SK-N-DZ (cell line): ENCODE measurements around the gene OLFM3. TPM values are rescaled to one million over a fixed set of nuclear protein-coding genes. Genes with fewer than 3 reads are reported as not detected.

ENCODE experiments used
- DNase-seq: peaks from one replicate; pipeline ENCODE4 v3.0.0-alpha.2; 2015; ENCODE audit warnings: low spot score
- polyA plus RNA-seq, 2 experiments: library from polyadenylated mRNA; depleted of rRNA; stranded (reverse); fragments of >200 nt; gene quantifications; 2 replicates each; pipeline ENCODE4 v1.2.3, GENCODE V29; 2014

The OLFM3 gene
- 3.0 and 3.2 TPM in 2 replicates for polyA plus RNA-seq (2014; cell fraction: cytosol; rRNA removed)
- polyA plus RNA-seq (2014; cell fraction: nucleus; rRNA removed): 1.2 and 1.6 TPM in 2 replicates

DNA sequence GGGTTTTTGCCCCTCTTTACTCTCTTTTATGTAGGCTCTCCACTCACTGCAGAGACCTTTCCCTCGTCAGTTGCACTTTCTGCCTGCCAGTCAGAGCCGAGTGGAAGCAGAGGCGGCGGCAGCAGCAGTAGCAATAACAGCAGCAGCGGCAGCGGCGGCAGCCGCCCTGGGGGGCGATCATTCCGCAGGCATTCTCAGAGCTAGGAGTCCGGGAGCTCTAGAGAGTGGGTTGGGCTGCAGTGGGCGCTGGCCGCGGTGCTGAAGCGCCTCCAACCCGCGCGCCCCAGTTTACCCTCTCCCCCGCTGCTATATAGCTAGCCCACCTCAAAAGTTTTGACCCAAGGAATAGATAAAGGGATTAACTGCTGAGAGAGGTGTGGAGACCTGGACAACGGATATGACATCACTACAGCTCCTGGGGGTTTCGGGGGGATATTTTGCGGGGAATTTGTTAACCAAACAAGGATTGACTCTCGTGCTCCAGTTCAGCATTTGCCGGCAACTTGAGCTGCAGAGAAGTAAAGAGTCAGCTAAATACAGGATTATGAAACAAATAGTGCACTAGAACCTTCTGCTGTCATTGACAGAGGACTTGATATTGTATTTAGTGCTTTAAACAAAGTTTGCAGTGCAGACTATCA is at the start of gene OLFM3:
OLFM3 (minus strand) TSS at position 102 of the 641 bp plus-strand sequence.
- peak; percentile 68 for DNase-seq

DNA sequence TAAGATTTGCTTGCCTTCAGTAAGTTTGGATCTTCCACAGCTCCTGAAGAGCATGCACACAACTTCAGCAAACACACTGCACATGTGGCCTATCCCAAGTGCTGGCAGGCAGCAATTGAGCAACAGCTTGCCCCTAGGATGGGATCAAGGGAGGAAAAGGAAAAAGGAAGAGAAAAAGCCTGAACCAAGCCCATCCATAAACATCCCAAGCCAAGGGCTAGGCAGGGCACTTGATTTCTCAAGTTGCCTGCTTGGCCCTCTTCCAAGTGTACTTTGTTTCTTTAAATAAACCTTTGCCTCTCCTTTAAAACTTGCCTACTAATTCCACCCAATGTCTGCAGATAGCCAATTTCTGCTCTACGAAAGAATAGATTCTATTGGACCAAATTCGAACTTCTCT is 49.0 kb upstream of the OLFM3 start:
- DNase-seq: no peak

DNA sequence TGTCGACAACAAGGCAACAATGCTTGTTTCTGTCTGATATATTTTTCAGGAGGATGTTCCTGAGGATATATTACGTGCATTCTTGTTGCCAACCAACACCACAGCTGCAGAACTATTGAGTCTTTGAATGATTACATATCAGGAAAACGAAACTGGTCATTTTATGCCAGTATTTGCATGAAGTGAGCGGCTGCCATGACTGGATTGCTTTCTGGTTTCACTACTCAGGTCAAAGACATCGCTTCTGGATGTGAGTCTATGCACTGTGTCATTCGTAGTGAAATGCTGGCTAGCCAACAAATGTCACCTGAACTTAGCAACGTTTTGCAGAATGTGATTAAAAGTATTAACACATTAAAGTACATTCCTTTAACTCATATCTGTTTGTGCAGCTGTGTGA is 35.8 kb upstream of the OLFM3 start:
- no peak for DNase-seq

DNA sequence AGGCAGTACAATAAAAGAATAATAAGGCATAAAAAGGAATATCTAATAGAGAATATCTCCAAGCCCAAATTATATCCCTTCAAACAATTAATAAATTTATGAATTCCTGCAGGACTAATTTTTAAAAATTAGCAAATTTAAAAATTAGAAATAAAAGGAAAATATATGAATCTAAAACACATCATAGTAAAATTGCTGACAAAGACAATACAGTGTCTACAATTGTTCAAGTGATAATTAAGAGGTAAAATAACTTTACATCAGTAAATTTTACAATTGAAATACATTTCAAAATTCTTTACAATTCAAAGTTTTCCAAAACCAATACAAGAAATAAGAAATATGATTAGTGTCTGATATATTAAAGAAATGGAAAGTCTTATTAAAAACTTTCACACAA is 22.8 kb upstream of the OLFM3 start:
- no peak for DNase-seq

DNA sequence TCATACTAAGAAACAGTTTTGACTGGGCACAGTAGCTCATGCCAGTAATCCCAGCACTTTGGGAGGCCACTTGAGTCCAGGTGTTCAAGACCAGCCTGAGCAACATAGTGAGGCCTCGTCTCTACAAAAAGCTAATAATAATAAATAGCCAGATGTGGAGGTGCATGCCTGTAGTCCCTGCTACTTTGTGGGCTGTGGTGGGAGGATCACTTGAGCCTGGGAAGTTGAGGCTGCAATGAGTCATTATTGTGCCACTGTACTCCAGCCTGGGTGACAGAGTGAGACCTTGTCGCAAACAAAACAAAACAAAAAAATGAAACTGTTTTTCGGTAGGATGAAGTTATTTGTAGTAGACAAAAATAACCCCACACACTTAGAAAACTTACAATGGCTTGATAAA is 19.0 kb upstream of the OLFM3 start:
- no peak for DNase-seq

DNA sequence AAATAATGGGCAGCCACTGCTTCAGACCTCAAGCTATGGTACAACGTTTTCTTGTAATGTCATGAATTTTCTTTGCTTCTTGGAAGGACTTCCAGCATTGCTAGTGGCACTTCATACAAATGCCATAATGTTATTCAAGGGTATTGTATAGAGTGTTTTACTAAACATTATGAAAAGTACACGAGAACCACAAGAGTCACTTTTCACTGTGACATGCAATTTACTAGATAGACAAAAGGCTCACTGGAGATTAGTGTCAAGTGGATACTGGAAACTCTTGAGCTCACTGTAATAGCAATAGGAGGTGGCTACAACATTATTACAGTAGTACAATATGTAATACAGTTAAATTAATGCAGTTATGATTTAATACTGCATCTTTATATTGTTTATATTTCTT is 5.3 kb upstream of the OLFM3 start:
- DNase-seq: no peak

DNA sequence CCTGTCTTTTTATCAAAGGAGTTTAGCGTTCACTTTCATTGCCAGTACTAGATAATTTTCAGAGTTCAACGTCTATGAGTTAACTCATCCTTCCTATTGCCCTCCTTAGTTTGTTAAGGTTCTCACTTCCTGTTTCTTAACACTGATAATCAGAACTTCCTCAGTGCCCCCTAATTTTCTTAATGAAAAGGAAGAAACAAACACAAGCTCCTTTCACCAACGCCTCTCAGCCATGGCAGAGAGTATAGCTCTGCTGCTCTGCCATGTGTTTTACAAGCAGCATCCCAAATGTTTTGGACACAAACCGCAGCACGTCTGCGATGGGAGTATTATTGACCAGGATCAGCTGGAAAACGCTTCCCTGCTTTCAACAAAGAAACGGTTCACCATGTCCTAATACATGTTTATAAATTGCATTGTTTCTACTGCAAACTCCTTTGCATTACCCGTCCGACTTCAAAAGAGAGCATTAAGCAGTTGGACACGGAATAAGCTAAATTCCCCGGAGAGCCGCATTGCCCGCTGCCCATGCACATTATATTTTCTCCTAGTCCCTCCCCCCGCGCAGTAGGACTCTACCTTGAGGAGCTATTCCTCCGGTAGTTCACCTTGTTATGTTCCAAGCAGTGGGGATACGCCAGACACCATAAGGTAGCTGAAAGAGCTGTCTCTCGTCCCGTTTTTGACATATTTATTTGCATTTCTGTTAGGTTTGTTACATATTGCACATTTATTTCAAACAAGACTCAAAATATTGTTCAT is 561 bp downstream of the OLFM3 start:
- DNase-seq: peak; percentile 36

DNA sequence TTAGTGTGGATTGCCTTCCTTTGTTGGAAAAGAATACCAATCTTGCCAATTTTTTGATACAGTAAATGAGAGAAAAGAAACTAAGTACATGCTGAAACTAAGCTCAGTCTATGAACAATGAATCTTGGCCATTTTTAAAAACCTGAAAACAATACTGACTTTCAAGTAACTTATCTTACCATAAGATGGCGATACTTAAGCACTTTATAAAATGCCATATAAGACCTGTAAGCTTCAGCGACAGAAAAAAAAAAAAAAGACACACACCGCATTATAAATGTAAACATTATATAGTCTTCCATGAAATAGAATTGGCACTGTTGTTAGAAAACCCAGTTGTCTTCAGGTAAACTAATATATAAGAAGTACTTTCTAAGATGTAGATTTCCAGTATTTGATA is 3.0 kb downstream of the OLFM3 start:
- peak; percentile 18 for DNase-seq

DNA sequence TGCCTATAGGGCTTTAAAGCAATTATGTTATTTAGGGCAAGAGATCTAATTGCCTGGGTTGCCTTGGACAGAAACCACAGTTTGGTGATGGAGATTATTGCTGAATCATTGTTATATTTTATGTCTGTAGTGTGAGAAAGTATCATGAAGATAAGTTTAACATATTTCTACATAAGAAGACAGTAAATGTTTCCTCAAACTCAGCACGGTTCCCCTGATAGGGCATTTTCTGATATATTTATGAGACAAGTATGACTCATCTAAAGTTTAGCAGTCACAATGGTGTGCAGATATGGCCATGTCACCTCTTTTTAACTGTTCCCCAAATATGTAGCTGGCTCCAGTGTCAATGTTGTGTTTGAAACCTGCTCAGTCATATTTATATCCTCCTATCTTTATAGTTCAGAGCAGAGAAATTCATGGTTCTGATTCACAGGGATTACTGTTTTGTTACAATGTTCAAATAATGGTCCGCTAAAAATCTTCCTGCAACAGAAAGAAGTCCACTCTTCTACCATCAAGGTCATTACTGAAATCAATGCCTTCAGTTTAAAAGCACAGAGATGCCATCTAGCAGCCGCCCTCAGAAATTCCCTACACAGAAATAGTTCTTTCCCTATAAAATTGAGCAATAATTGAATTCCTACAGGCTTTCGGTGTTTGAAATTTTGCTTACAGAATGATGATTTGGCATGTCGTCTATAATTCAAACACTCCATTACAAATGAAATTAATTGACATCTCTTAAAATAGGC is 3.7 kb downstream of the OLFM3 start:
- no peak for DNase-seq

DNA sequence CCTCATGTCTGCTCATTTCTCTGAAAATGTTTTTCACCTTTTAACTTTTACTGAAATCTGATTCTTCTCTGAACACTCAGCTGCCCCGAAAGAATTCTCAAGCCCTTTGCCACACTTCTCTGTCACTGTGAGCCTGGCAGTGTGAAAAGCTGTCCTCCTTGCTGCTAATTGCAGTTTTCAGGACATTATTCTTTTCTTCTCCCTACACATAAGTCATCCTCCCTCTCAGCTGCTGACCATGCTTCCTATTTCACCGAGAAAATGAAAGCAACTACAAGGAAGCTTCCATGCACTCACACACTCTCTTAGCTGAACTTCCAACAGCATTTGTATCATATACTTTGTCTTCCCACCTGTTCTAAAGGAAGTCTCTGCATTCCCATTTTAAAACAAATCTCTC is 15.8 kb downstream of the OLFM3 start:
- DNase-seq: no peak

DNA sequence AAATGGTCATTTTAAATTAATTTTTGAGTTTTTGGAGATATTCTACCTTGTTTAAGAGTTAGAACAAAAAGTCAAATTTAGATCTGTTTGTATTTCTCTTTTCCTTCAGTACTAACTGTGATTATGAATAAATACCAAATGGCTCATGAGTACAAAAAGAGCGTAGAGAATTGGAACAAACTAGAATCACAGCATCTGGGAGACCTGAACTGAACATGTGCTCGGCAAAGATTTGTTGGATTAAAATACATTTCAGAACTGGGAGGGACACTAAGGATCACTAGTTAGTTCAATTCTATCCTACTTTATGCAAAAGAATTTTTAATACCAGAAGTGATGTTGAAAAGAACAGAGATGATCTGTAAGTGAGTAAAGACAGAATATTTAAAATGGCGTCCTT is 19.5 kb downstream of the OLFM3 start:
- no peak for DNase-seq

DNA sequence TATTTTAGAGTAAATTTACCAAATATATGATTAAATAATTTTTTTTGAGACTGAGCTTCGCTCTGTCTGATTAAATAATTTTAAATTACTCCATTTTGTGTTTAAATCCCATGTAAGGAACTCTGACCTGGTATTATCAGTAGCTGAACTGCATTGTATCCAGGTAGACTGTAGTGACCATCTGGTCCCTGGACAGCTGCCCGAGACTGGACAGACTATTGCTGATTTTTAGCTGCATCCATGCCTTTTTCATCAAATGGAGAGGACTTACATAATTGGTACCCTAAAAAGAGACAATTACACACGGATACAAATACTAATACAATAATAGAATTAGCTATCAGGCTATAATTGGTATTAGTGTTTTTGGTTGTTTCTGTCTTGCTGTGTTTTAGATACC is 20.6 kb downstream of the OLFM3 start:
- DNase-seq: no peak

DNA sequence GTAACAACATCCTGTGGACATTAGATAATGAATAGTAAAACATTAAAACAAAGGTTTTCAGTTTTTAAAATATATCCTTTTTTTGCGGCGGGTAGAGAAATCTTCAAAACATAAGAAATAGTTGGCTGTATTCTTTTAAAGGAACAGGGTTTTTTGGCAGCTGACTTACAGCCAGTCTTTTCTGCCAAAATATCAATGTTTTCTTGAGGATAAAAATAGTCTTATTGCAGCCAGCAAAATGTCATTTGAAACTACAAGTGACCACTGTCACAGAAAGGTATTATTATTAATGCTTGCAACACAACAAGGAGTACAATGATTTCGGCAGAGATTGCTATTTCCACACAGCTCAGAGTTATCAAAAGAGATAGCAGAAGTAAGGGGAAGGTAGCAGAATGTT is 21.4 kb downstream of the OLFM3 start:
- no peak for DNase-seq

DNA sequence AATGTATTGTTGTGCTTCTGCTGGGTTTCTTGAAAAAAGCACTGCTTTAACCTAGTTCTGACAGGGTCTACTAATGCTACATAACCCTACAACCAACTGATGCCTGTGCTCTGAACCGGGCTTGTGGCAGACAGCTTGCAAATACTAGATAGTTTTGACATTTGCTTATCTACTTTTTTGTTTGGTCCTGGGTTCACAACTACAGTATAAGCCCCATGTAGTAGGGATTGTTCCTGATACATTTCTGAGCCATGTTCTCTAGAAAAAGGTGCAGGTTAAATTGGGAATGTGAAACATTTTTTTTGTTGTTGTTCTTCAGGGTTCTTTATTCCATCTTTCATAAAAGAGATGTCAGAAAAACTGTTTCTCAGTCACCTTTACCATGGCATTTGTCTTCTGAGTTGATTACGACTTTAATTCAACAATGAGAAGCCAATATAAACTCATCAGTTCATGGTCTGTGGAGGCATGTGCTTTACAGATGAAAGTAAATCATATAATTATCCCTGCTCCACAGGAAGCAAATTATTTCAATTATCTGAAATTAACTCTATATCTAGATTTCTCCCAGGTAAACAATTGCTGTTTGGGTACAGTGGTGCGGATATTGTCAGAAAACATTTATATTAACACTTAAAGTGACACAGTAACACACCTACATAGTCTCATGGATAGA is 22.0 kb downstream of the OLFM3 start:
- DNase-seq: no peak

DNA sequence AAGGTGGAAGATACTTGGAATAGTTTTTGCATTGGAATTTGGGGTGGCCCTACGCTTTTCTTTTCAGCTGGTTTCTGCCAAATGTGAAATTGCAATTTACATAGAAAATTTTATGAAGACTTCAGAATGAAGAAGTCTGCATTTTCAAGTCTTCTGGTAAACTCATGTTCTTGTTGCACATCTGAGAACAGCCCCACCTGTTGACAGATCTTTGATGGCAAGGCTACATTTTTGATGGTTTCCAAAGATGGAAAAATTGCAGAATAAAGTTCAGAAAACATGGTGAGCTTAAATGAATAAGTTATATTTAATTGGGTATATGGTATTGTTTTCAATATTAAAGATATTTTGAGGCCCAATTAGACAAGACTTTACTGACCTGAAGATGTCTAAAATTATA is 25.4 kb downstream of the OLFM3 start:
- no peak for DNase-seq

DNA sequence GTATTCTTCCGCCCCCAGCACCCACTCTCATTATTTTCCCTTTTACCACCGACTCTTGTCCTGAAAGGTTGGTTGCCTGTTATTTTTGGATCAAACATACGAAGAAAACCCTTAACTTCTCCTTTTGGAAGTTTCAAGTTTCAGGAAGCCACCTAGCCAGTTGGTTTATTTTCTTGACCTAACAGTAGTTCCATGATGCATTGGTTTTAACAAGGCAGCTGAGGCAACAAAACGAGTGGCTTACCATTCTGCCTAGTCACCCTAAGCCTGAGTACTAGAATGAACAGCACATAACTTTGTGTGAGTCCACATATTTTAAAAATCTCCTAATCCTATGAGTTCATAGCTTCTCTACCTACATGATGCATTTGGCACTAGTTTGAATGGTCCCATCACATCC is 28.9 kb downstream of the OLFM3 start:
- no peak for DNase-seq

DNA sequence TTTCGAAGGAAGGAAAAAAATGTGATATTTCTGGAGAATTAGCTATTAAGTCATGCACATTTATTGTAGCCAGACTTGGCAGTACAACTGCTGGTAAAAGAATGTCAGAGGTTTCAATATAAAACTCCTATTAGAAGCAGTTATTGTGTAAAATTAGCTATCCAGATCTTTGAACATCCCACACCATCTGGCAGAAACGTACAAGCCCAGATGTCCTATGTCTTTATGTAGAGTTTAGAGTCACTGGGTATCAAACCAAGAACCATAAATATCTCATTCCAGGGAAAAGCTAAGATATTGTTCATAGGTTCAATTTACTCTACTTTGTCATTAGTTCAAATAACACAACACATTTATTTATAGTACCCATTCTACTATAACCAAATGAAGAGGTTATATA is 31.4 kb downstream of the OLFM3 start:
- no peak for DNase-seq

DNA sequence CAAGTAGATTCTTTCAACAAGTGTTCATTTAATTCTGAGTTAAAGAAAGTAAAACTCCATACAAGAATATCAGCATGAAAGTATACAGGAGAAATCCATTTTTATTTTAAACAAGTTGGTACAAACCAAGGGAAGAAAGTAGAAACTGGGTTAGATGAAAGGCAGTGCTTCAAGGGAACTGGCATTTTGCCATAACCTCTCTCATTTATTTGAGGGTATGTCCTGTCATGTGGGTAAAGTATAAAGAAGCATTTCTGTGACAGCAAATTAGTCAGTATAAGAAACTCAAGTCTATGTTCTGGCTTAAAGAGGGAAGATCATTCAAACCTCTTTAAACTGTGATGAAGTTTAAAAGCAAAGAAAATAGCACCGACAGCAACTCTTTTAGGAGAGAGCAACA is 32.0 kb downstream of the OLFM3 start:
- DNase-seq: no peak

DNA sequence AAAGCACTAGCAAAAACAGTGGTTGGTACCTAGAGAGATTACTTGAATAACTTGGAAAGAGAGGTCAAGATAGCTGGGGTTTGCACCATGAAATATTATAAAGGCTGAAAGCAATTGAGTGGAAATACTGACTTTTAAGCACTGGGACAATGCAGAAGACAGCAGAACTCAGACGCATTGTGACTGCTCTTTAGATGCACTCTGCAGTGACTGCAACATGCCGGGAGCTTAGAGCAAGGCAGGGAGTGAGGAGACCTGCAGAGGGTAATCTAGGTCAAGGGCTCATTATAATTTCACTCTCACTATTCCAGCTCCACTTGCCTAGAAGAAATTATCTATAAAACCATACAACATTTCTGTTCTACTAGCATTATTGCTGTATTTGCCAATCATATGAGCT is 36.6 kb downstream of the OLFM3 start:
- peak; percentile 8 for DNase-seq

DNA sequence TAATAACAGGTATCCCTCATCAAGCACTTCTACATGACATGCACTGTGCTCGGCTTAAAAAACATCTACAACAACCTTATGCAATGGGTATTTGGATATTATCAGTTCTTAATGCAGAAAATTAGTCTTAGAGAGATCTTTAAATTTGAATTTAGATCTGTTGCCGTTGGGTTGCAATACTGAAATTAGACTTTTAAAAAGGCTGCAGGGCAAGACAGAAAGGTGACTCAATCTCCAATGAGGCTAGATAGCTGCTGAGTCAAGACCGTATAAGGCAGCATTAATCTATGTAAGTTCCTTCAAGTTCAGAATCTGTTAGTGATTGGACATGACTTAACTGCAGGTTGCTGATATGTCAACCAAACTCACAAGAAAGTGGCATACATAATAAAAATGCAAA is 37.3 kb downstream of the OLFM3 start:
- no peak for DNase-seq

DNA sequence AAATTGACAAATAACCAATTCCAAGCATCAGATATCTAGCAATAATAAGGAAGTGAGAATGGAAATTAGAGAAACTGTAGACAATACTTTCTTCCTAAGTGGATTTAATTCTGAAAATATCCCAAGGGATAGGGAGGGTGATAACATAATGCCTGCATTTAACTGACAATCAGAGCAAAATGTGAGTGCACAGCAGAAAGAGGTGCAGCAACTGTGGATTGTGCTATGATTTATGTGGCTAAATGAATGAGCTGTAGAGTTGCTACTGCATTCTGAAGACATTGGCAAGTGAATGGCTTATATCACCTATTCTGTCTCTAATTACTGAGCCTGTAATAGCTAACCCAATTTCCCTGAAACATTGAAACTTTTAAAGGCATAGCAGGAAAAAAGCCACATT is 39.0 kb downstream of the OLFM3 start:
- peak; percentile 64 for DNase-seq

DNA sequence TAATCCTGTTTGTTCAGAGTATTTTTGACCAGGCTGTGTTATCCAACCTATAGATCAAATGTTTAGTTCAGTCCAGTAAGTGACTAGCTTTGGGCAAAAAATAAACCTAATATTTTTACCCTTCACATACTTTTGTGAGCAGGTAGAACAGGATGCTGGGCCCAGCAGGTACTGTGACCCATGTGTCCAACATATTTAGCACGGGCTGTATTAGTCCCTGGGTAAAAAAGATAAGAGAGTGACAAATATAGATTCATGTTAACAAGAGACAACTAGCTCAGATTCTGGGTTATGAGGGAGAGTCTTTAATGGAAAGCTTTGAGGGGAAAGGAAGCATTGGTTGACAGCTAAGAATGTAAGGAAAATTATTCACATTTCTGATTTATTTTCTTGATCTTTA is 43.1 kb downstream of the OLFM3 start:
- DNase-seq: no peak
